NCI-H69 (cell line): ENCODE measurements around the gene DYNLT2.

Experiments used
- DNase-seq: peaks from one replicate; lab custom pipeline; 2025; lab: John Stamatoyannopoulos, UW

Gene DYNLT2

GRCh38 chr6:169701311-169701953 is 49.9 kb downstream of the DYNLT2 start:
- DNase-seq: peak; percentile 70

GRCh38 chr6:169700296-169700695 is 51.1 kb downstream of the DYNLT2 start:
- peak; percentile 16 for DNase-seq

- peak; percentile 37 for DNase-seq
These were observed 54.3 kb downstream of the DYNLT2 start for GRCh38 chr6:169697115-169697514.

GRCh38 chr6:169695131-169695530 is 56.2 kb downstream of the DYNLT2 start:
- no peak for DNase-seq

GRCh38 chr6:169692516-169692915 is 58.9 kb downstream of the DYNLT2 start:
- no peak for DNase-seq

- no peak for DNase-seq
These were observed 60.1 kb downstream of the DYNLT2 start for GRCh38 chr6:169691260-169691659.
